Uterus (tissue), 4 donors: ENCODE results near the gene SLC4A5. TPM values are rescaled to one million over a fixed set of nuclear protein-coding genes. Genes with fewer than 3 reads are reported as not detected.

ENCODE experiments used
- DNase-seq, 2 donors: peaks; one replicate each; pipeline ENCODE4 v3.0.0-alpha.2; 2019 to 2020
- H3K27ac ChIP-seq, 2 donors: fragments of 200-600 bp; sonication (generic); 1 replicate in 1 of 2; 2 replicates in 1 of 2; pipeline ENCODE4 v1.5.1; 2016 to 2018
- H3K27me3 ChIP-seq, 2 donors: fragments of 200-600 bp; sonication (generic); one replicate each; pipeline ENCODE4 v1.5.1; 2018 to 2019; ENCODE audit warnings: control low read depth in 1 of 2
- H3K36me3 ChIP-seq, 2 donors: fragments of 200-600 bp; sonication (generic); one replicate each; pipeline ENCODE4 v1.5.1; 2019; ENCODE audit warnings: control low read depth in 1 of 2
- H3K4me1 ChIP-seq, 2 donors: fragments of 200-600 bp; sonication (generic); one replicate each; pipeline ENCODE4 v1.5.1; 2018 to 2019; ENCODE audit warnings: control low read depth in 1 of 2
- H3K4me3 ChIP-seq, 2 donors: fragments of 200-600 bp; sonication (generic); 1 replicate in 1 of 2; 2 replicates in 1 of 2; pipeline ENCODE4 v1.5.1; 2018 to 2019; ENCODE audit warnings: mild to moderate bottlenecking in 1 of 2
- H3K9me3 ChIP-seq, 2 donors: fragments of 200-600 bp; sonication (generic); one replicate each; pipeline ENCODE4 v1.5.1; 2019; ENCODE audit warnings: control low read depth in 1 of 2
- CTCF ChIP-seq, 4 experiments: fragments of 200-600 bp in 2 of 4; fragments of 450-650 bp in 2 of 4; sonication (generic) in 2 of 4; IDR thresholded peaks; one replicate each; pipeline ENCODE4 v1.5.1; 2016 to 2019; ENCODE audit warnings: antibody characterized with exemption in 4 of 4, mild to moderate bottlenecking in 2 of 4, moderate library complexity in 1 of 4
- POLR2A ChIP-seq, 2 donors: fragments of 450-650 bp; IDR thresholded peaks; one replicate each; pipeline ENCODE4 v1.6.1; 2016; ENCODE audit warnings: antibody characterized with exemption in 2 of 2, mild to moderate bottlenecking in 1 of 2, moderate library complexity in 1 of 2
- intact Hi-C: fragments of 100-400 bp; cut with DNase I; formaldehyde crosslinking; loops from one replicate; pipeline ENCODE4 v1.15.1; 2023; ENCODE audit warnings: low total_unique reads
- total RNA-seq, 4 donors: library from RNA; depleted of rRNA in 3 of 4; stranded (reverse); fragments of >200 nt in 3 of 4; gene quantifications; one replicate each; pipeline versions ENCODE4 v1.1.0 to v1.2.4, GENCODE V29; 2014 to 2023
- donor health status: DM: yes; HTN: yes; CAD: no.

Gene SLC4A5
- total RNA-seq, 4 donors from 2014 or later: 2.1 to 15.1 (median 5.3) TPM

DNA sequence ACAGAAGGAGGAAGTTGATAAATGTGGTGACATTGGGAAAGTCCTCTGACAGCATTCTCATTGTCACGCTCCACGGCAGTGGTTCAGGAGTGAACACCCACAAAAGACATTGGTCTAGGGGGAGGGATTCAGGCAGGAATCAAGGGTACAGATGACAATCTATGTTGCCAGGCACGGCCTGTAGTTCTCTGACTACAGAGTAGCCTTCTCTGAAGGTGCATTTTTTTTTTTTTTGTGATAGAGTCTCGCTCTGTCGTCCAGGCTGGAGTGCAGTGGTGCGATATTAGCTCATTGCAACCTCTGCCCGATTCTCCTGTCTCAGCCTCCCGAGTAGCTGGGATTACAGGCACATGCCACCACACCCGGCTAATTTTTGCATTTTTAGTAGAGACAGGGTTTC, 157.2 kb downstream of the SLC4A5 start:
- Histone ChIP-seq H3K27ac (no peak overlapping the region), H3K4me3 (no peak overlapping the region), H3K9me3 (no peaks in the 10 kb centered on the region), H3K4me1 (no peaks in the 10 kb centered on the region), H3K27me3 (no peaks in the 10 kb centered on the region), H3K36me3 (no peaks in the 10 kb centered on the region)
- no peak for DNase-seq
- intact Hi-C loops: no loop called here
- TF ChIP-seq CTCF (IDR thresholded peaks at IDR 0.05) (no peak), POLR2A (IDR thresholded peaks at IDR 0.05) (no peak)

- no peak for TF ChIP-seq POLR2A (IDR thresholded peaks at IDR 0.05)
- TF ChIP-seq CTCF (IDR thresholded peaks at IDR 0.05): no peak
- H3K27ac ChIP-seq: no peak overlapping the region
- intact Hi-C loops: no loop called here
- no peaks in the 10 kb centered on the region for H3K4me1 ChIP-seq
- H3K36me3 ChIP-seq: no peaks in the 10 kb centered on the region
- DNase-seq: no peak
- no peaks in the 10 kb centered on the region for H3K27me3 ChIP-seq
- H3K4me3 ChIP-seq: no peak overlapping the region
- H3K9me3 ChIP-seq: no peaks in the 10 kb centered on the region
Observed at GRCh38 chr2:74183878-74184277, 159.3 kb downstream of the SLC4A5 start.

DNA sequence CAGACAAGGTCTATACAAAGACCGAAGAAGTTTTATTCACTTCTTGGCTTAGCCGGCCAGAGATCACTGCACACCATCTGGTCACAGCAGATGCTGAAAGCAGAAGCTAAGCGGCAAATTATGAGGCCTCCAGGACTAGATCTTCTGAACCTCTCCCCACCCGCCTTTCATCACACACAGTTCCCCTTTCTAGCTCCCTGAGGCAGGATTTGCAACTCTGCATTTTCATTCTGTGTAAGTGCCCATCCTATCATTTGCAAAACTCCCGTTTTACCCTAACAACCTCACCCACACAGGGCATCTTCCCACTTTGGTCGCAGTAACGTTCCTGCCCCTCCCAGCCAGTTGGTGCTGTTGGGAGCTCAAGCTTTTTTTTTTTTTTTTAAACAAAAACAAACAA, 161.5 kb downstream of the SLC4A5 start:
- Histone ChIP-seq H3K27ac (no peak overlapping the region), H3K9me3 (no peaks in the 10 kb centered on the region), H3K4me1 (no peaks in the 10 kb centered on the region), H3K4me3 (no peak overlapping the region), H3K27me3 (no peaks in the 10 kb centered on the region), H3K36me3 (no peaks in the 10 kb centered on the region)
- intact Hi-C loops: no loop called here
- TF ChIP-seq POLR2A (IDR thresholded peaks at IDR 0.05) (no peak), CTCF (IDR thresholded peaks at IDR 0.05) (no peak)
- no peak for DNase-seq

DNA sequence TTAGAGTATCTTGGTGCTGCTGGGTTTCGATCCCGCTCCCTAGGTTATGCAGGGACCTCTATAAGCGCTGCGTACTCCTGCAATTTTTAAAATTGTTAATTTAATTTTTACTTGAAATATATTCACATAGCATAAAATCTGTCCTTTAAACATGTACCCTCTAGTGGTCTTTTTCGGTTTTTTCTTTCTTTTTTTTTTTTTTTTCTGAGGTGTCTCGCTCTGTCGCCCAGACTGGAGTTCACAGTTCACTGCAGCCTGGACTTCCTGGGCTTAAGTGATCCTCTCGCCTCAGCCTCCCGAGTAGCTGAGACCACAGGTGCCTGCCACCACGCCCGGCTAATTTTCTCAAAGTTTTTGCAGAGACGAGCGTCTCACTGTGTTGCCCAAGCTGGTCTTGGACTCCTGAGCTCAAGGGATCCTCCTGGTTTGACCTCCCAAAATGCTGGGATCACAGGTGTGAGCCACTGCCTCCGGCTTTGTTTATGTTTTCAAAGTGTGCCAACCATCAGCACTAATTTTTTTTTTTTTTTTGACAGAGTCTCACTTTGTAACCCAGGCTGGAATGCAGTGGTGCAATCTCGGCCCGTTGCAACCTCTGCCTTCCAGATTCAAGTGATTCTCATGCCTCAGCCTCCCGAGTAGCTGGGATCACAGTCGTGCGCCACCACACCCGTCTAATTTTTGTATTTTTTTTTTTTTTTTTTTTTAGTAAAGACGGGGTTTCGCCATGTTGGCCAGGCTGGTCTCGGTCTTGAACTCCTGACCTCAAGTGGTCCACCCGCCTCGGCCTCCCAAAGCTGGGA, 164.0 kb downstream of the SLC4A5 start:
- intact Hi-C loops: no loop called here
- no peaks in the 10 kb centered on the region for H3K27me3 ChIP-seq
- no peaks in the 10 kb centered on the region for H3K36me3 ChIP-seq
- peak overlapping the region; percentile 74 to 87 for H3K4me3 ChIP-seq
- H3K4me1 ChIP-seq: peaks cover 0 to 5% of the 10 kb centered on the region in 2 donors
- no peaks in the 10 kb centered on the region for H3K9me3 ChIP-seq
- no peak for DNase-seq
- H3K27ac ChIP-seq: peak overlapping the region; percentile 58 to 96
- TF ChIP-seq POLR2A (IDR thresholded peaks at IDR 0.05) (no peak), CTCF (IDR thresholded peaks at IDR 0.05) (peak in 2 of 4 experiments; percentile 3 to 44)

GRCh38 chr2:74178211-74179062, 164.8 kb downstream of the SLC4A5 start, which contains the start of gene MOB1A:
TSS of gene MOB1A (minus strand) at chr2:74178879. CDS start at chr2:74178674, 205 bp downstream.
- peak within 1 kb of the TSS; percentile 91 to 96 for H3K27ac ChIP-seq
- H3K9me3 ChIP-seq: no peaks in the 10 kb centered on the region
- peak within 1 kb of the TSS; percentile 74 to 87 for H3K4me3 ChIP-seq
- TF ChIP-seq CTCF (IDR thresholded peaks at IDR 0.05) (peak in 2 of 4 experiments; percentile 5 to 25), POLR2A (IDR thresholded peaks at IDR 0.05) (peak; percentile 90 to 92)
- H3K4me1 ChIP-seq: peaks cover 0 to 6% of the 10 kb centered on the region in 2 donors
- intact Hi-C loops: no loop called here
- H3K27me3 ChIP-seq: no peaks in the 10 kb centered on the region
- DNase-seq: peak; percentile 97 to 98
- no peaks in the 10 kb centered on the region for H3K36me3 ChIP-seq
